ENCODE measurements around the gene ACADM.
"Not testable (repeated sequence)": the region's sequence is repeated elsewhere in the genome, so short reads cannot be mapped to it uniquely, and the experiment has no call there.

ACADM gene

GRCh38 chr1:75796376-75797272, 72.1 kb downstream of the ACADM start, which contains the start of gene MSH4:
TSS of gene MSH4 (plus strand) at chr1:75796882. CDS start at chr1:75796986, 104 bp downstream.
- no peak for DNase-seq

GRCh38 chr1:75797273-75797588, 72.7 kb downstream of the ACADM start:
- DNase-seq = no peak

- DNase-seq = no peak
Observed at GRCh38 chr1:75797606-75798216, 73.2 kb downstream of the ACADM start.

GRCh38 chr1:75801480-75801879, 77.0 kb downstream of the ACADM start:
- not testable (repeated sequence) for DNase-seq

- DNase-seq = no peak
Observed at GRCh38 chr1:75808921-75809320, 84.4 kb downstream of the ACADM start.

- not testable (repeated sequence) for DNase-seq
Observed at GRCh38 chr1:75810113-75810512, 85.6 kb downstream of the ACADM start.

- DNase-seq = no peak
Observed at GRCh38 chr1:75811211-75811981, 86.9 kb downstream of the ACADM start.

- no peak for DNase-seq
Observed at GRCh38 chr1:75812065-75812464, 87.6 kb downstream of the ACADM start.
